ENCODE data around the gene KCNQ1.

KCNQ1 gene

GRCh38 chr11:2708151-2708581, 263.4 kb downstream of the KCNQ1 start:
- DNase-seq: no peak

- DNase-seq: no peak
Observed at GRCh38 chr11:2708757-2709281, 264.0 kb downstream of the KCNQ1 start.

- no peak for DNase-seq
Observed at GRCh38 chr11:2709429-2709828, 264.6 kb downstream of the KCNQ1 start.

GRCh38 chr11:2711161-2711560, 266.4 kb downstream of the KCNQ1 start:
- no peak for DNase-seq

GRCh38 chr11:2713094-2713493, 268.3 kb downstream of the KCNQ1 start:
- DNase-seq: no peak

GRCh38 chr11:2713661-2714462, 269.1 kb downstream of the KCNQ1 start:
- DNase-seq: no peak

- DNase-seq: no peak
Observed at GRCh38 chr11:2714463-2714800, 269.6 kb downstream of the KCNQ1 start.

GRCh38 chr11:2714871-2715270, 270.1 kb downstream of the KCNQ1 start:
- DNase-seq: no peak

- DNase-seq: no peak
Observed at GRCh38 chr11:2715716-2716350, 271.0 kb downstream of the KCNQ1 start.

- no peak for DNase-seq
Observed at GRCh38 chr11:2716376-2717095, 271.7 kb downstream of the KCNQ1 start.

- no peak for DNase-seq
Observed at GRCh38 chr11:2717561-2718325, 272.9 kb downstream of the KCNQ1 start.

GRCh38 chr11:2718817-2719438, 274.1 kb downstream of the KCNQ1 start:
- DNase-seq: no peak

- DNase-seq: no peak
Observed at GRCh38 chr11:2719831-2720590, 275.2 kb downstream of the KCNQ1 start.

GRCh38 chr11:2721210-2721916, 276.6 kb downstream of the KCNQ1 start:
- no peak for DNase-seq

- DNase-seq: no peak
Observed at GRCh38 chr11:2722955-2723354, 278.1 kb downstream of the KCNQ1 start.

GRCh38 chr11:2724104-2724503, 279.3 kb downstream of the KCNQ1 start:
- DNase-seq: no peak

GRCh38 chr11:2724653-2725367, 280.0 kb downstream of the KCNQ1 start:
- DNase-seq: no peak

- DNase-seq: no peak
Observed at GRCh38 chr11:2725368-2726300, 280.8 kb downstream of the KCNQ1 start.

- no peak for DNase-seq
Observed at GRCh38 chr11:2726964-2727363, 282.2 kb downstream of the KCNQ1 start.

All from GOT3 (cell line).